Smooth muscle cell (in vitro differentiated cells): Measurements from ENCODE around the gene CASKIN2. TPM values are rescaled to one million over a fixed set of nuclear protein-coding genes. Genes with fewer than 3 reads are reported as not detected.

Source experiments
- DNase-seq: peaks from one replicate; lab custom pipeline; 2025; ENCODE audit not compliant: unreplicated experiment; lab: John Stamatoyannopoulos, UW
- H2AFZ ChIP-seq: fragments of 200-600 bp; sonication (generic); 2 replicates; pipeline ENCODE4 v1.6.0; 2016; ENCODE audit warnings: antibody characterized with exemption, low read depth, mild to moderate bottlenecking
- H3F3A ChIP-seq: fragments of 200-600 bp; sonication (generic); 2 replicates; pipeline ENCODE4 v1.6.0; 2017; ENCODE audit warnings: antibody characterized with exemption, low read depth
- H3K27ac ChIP-seq: fragments of 200-600 bp; sonication (generic); 2 replicates; pipeline ENCODE4 v1.5.1; 2016; ENCODE audit warnings: low read depth, mild to moderate bottlenecking
- H3K27me3 ChIP-seq: fragments of 200-600 bp; sonication (generic); 2 replicates; pipeline ENCODE4 v1.6.1; 2016; ENCODE audit warnings: low read depth, mild to moderate bottlenecking
- H3K36me3 ChIP-seq: fragments of 200-600 bp; sonication (generic); 2 replicates; pipeline ENCODE4 v1.5.1; 2016; ENCODE audit warnings: low read depth
- H3K4me1 ChIP-seq: fragments of 200-600 bp; sonication (generic); 2 replicates; pipeline ENCODE4 v1.5.1; 2016; ENCODE audit warnings: low read depth
- H3K4me2 ChIP-seq: fragments of 200-600 bp; sonication (generic); 2 replicates; pipeline ENCODE4 v1.6.0; 2016; ENCODE audit warnings: mild to moderate bottlenecking
- H3K4me3 ChIP-seq: fragments of 200-600 bp; sonication (generic); 2 replicates; pipeline ENCODE4 v1.5.1; 2016; ENCODE audit warnings: mild to moderate bottlenecking
- H3K79me2 ChIP-seq: fragments of 200-600 bp; sonication (generic); 2 replicates; pipeline ENCODE4 v1.6.0; 2016; ENCODE audit warnings: low read depth, mild to moderate bottlenecking
- H3K9ac ChIP-seq: fragments of 200-600 bp; sonication (generic); 2 replicates; pipeline ENCODE4 v1.6.0; 2016; ENCODE audit warnings: low read depth
- H3K9me3 ChIP-seq: fragments of 200-600 bp; sonication (generic); replicated peaks from 2 replicates; pipeline ENCODE4 v1.5.1; 2016; ENCODE audit warnings: low read depth
- H4K20me1 ChIP-seq: fragments of 200-600 bp; sonication (generic); 2 replicates; pipeline ENCODE4 v1.6.0; 2016; ENCODE audit warnings: low read depth
- CTCF ChIP-seq: fragments of 200-600 bp; sonication (generic); IDR thresholded peaks from 2 replicates; pipeline ENCODE4 v1.5.1; 2017; ENCODE audit warnings: borderline replicate concordance, mild to moderate bottlenecking, antibody characterized with exemption; ENCODE audit not compliant: insufficient read depth, poor library complexity, severe bottlenecking
- WGBS: methylation state at CpG from one replicate; pipeline ENCODE4 v1.1.7; 2016; ENCODE audit warnings: low lambda C conversion rate; 5-methylcytosine and 5-hydroxymethylcytosine counted together
- polyA plus RNA-seq: library from polyadenylated mRNA; unstranded; fragments of >200 nt; fragmentation: Nextera tagmentation; extraction: Ambion mirVana; gene quantifications from 2 replicates; pipeline ENCODE4 v1.2.1, GENCODE V29; 2016
- total RNA-seq: library from RNA; depleted of rRNA; stranded (reverse); fragments of >200 nt; gene quantifications from 2 replicates; pipeline ENCODE4 v1.2.3, GENCODE V29; 2014

CASKIN2 gene
- total and polyA plus RNA-seq, 2 experiments from 2014 or later: 2.6 to 8.0 TPM

- no peak overlapping the region for H3K27ac ChIP-seq
- no peaks in the 10 kb centered on the region for H3F3A ChIP-seq
- H3K9me3 ChIP-seq: no peaks in the 10 kb centered on the region
- H2AFZ ChIP-seq: no peak overlapping the region
- H3K36me3 ChIP-seq: no peaks in the 10 kb centered on the region
- no peak overlapping the region for H3K4me2 ChIP-seq
- H3K79me2 ChIP-seq: no peaks in the 10 kb centered on the region
- 94% methylated on average over 15 of the region's 15 CpGs for WGBS
- H3K27me3 ChIP-seq: no peaks in the 10 kb centered on the region
- no peak for DNase-seq
- H4K20me1 ChIP-seq: peaks cover 37% of the 10 kb centered on the region
- TF ChIP-seq CTCF: no peak
- no peak overlapping the region for H3K4me3 ChIP-seq
- H3K4me1 ChIP-seq: no peaks in the 10 kb centered on the region
- H3K9ac ChIP-seq: no peak overlapping the region
These were observed 23.7 kb downstream of the CASKIN2 start for GRCh38 chr17:75491680-75492079.

GRCh38 chr17:75490953-75491649 is 24.2 kb downstream of the CASKIN2 start:
- Histone ChIP-seq H3K4me2 (no peak overlapping the region), H3K9me3 (no peaks in the 10 kb centered on the region), H3K9ac (no peak overlapping the region), H3K27me3 (no peaks in the 10 kb centered on the region), H3K27ac (no peak overlapping the region), H3K36me3 (no peaks in the 10 kb centered on the region), H3K79me2 (no peaks in the 10 kb centered on the region), H4K20me1 (peaks cover 43% of the 10 kb centered on the region), H2AFZ (no peak overlapping the region), H3K4me3 (no peak overlapping the region), H3K4me1 (no peaks in the 10 kb centered on the region), H3F3A (no peaks in the 10 kb centered on the region)
- no peak for DNase-seq
- no peak for TF ChIP-seq CTCF
- 98% methylated on average over 19 of the region's 19 CpGs for WGBS

- no peak for DNase-seq
These were observed 25.1 kb downstream of the CASKIN2 start for GRCh38 chr17:75490173-75490743.

More at GRCh38 chr17:75490173-75490743, 25.1 kb downstream of the CASKIN2 start:
- H3K9me3 ChIP-seq: no peaks in the 10 kb centered on the region
- H3K27me3 ChIP-seq: no peaks in the 10 kb centered on the region
- H3F3A ChIP-seq: no peaks in the 10 kb centered on the region
- H3K79me2 ChIP-seq: no peaks in the 10 kb centered on the region
- WGBS: 94% methylated on average over 14 of the region's 14 CpGs
- H3K4me2 ChIP-seq: no peak overlapping the region
- no peak overlapping the region for H3K27ac ChIP-seq
- H4K20me1 ChIP-seq: peaks cover 51% of the 10 kb centered on the region
- no peak overlapping the region for H3K9ac ChIP-seq
- no peak overlapping the region for H3K4me3 ChIP-seq
- TF ChIP-seq CTCF: no peak
- H3K36me3 ChIP-seq: no peaks in the 10 kb centered on the region
- no peak overlapping the region for H2AFZ ChIP-seq
- no peaks in the 10 kb centered on the region for H3K4me1 ChIP-seq
